Sigmoid colon (tissue), 4 donors: Measurements from ENCODE around the gene BUD13.

ENCODE experiments used
- CTCF ChIP-seq, 4 experiments: fragments of 450-650 bp in 3 of 4; fragments of 200-600 bp in 1 of 4; IDR thresholded peaks; one replicate each; pipeline ENCODE4 v1.5.1; 2016 to 2019; ENCODE audit warnings: antibody characterized with exemption in 4 of 4, mild to moderate bottlenecking in 3 of 4, moderate library complexity in 2 of 4
- EP300 ChIP-seq, 4 donors: sonication (generic); formaldehyde crosslinking; IDR thresholded peaks; one replicate each; pipeline ENCODE4 v1.6.1; 2017; ENCODE audit warnings: antibody characterized with exemption in 4 of 4

GRCh38 chr11:116800610-116801009 lies 27.8 kb upstream of the BUD13 start:
- TF ChIP-seq EP300 (IDR thresholded peaks at IDR 0.05) (no peak), CTCF (IDR thresholded peaks at IDR 0.05) (no peak)
